Measurements from ENCODE around the gene CDH4.

The CDH4 gene

GRCh38 chr20:61731363-61732181 is 479.5 kb downstream of the CDH4 start:
- DNase-seq = no peak

GRCh38 chr20:61732511-61733210 is 480.6 kb downstream of the CDH4 start:
- DNase-seq = no peak

GRCh38 chr20:61733216-61733615 is 481.2 kb downstream of the CDH4 start:
- DNase-seq = no peak

- DNase-seq = no peak
Measured at GRCh38 chr20:61733891-61734732, 482.1 kb downstream of the CDH4 start.

GRCh38 chr20:61734733-61735502 is 482.9 kb downstream of the CDH4 start:
- no peak for DNase-seq

GRCh38 chr20:61735503-61735785 is 483.4 kb downstream of the CDH4 start:
- no peak for DNase-seq

GRCh38 chr20:61736001-61736635 is 484.1 kb downstream of the CDH4 start:
- no peak for DNase-seq

- DNase-seq = no peak
Measured at GRCh38 chr20:61736751-61737310, 484.8 kb downstream of the CDH4 start.

- no peak for DNase-seq
Measured at GRCh38 chr20:61737346-61737745, 485.3 kb downstream of the CDH4 start.

- DNase-seq = no peak
Measured at GRCh38 chr20:61737812-61738443, 485.9 kb downstream of the CDH4 start.

- no peak for DNase-seq
Measured at GRCh38 chr20:61738601-61739069, 486.6 kb downstream of the CDH4 start.

- no peak for DNase-seq
Measured at GRCh38 chr20:61739086-61739831, 487.2 kb downstream of the CDH4 start.

GRCh38 chr20:61739832-61740118 is 487.7 kb downstream of the CDH4 start:
- DNase-seq = no peak

- DNase-seq = no peak
Measured at GRCh38 chr20:61742097-61742825, 490.2 kb downstream of the CDH4 start.

GRCh38 chr20:61743606-61744005 is 491.5 kb downstream of the CDH4 start:
- no peak for DNase-seq

- no peak for DNase-seq
Measured at GRCh38 chr20:61744691-61745396, 492.8 kb downstream of the CDH4 start.

GRCh38 chr20:61745397-61746146 is 493.5 kb downstream of the CDH4 start:
- DNase-seq = no peak

- DNase-seq = no peak
Measured at GRCh38 chr20:61746147-61746646, 494.1 kb downstream of the CDH4 start.

GRCh38 chr20:61746781-61747180 is 494.7 kb downstream of the CDH4 start:
- no peak for DNase-seq

Data from NCI-H1105 (cell line).